Measurements from ENCODE around the gene SCARB1. TPM values are rescaled to one million over a fixed set of nuclear protein-coding genes. Genes with fewer than 3 reads are reported as not detected.

The SCARB1 gene
- total RNA-seq, 1 donor = 11.3 TPM

- no peak for DNase-seq (ENCODE audit: low read depth)
- no peak overlapping the region for H3K4me3 ChIP-seq (ENCODE audit: low read depth, low read length)
- TF ChIP-seq CTCF (IDR thresholded peaks at IDR 0.05; ENCODE audit: insufficient read depth, low read length) = no peak
Observed at GRCh38 chr12:124805876-124806668, 57.6 kb downstream of the SCARB1 start.

GRCh38 chr12:124805050-124805449 lies 58.6 kb downstream of the SCARB1 start:
- DNase-seq (ENCODE audit: low read depth) = no peak
- no peak for TF ChIP-seq CTCF (IDR thresholded peaks at IDR 0.05; ENCODE audit: insufficient read depth, low read length)
- no peak overlapping the region for H3K4me3 ChIP-seq (ENCODE audit: low read depth, low read length)

GRCh38 chr12:124804011-124804621 lies 59.5 kb downstream of the SCARB1 start:
- peak; percentile 61 for DNase-seq (ENCODE audit: low read depth)
- TF ChIP-seq CTCF (IDR thresholded peaks at IDR 0.05; ENCODE audit: insufficient read depth, low read length) = peak; percentile 9
- H3K4me3 ChIP-seq (ENCODE audit: low read depth, low read length) = no peak overlapping the region

- no peak for TF ChIP-seq CTCF (IDR thresholded peaks at IDR 0.05; ENCODE audit: insufficient read depth, low read length)
- no peak overlapping the region for H3K4me3 ChIP-seq (ENCODE audit: low read depth, low read length)
- no peak for DNase-seq (ENCODE audit: low read depth)
Observed at GRCh38 chr12:124802361-124802760, 61.3 kb downstream of the SCARB1 start.

- no peak overlapping the region for H3K4me3 ChIP-seq (ENCODE audit: low read depth, low read length)
- DNase-seq (ENCODE audit: low read depth) = no peak
- no peak for TF ChIP-seq CTCF (IDR thresholded peaks at IDR 0.05; ENCODE audit: insufficient read depth, low read length)
Observed at GRCh38 chr12:124800506-124800905, 63.2 kb downstream of the SCARB1 start.

- no peak for DNase-seq (ENCODE audit: low read depth)
- TF ChIP-seq CTCF (IDR thresholded peaks at IDR 0.05; ENCODE audit: insufficient read depth, low read length) = no peak
- H3K4me3 ChIP-seq (ENCODE audit: low read depth, low read length) = no peak overlapping the region
Observed at GRCh38 chr12:124797321-124797720, 66.3 kb downstream of the SCARB1 start.
